SU-DHL-6 (cell line): Measurements from ENCODE around the gene INTS11.

Experiments used
- H2AFZ ChIP-seq: fragments of 200-600 bp; sonication (generic); 2 replicates; pipeline ENCODE4 v1.6.1; 2014; ENCODE audit warnings: low read depth, mild to moderate bottlenecking, moderate library complexity, mixed read lengths, antibody characterized with exemption, low read length; ENCODE audit not compliant: severe bottlenecking
- H3F3A ChIP-seq: fragments of 200-600 bp; shearing (Covaris generic); 2 replicates; pipeline ENCODE4 v1.6.0; 2016; ENCODE audit warnings: antibody characterized with exemption, mild to moderate bottlenecking; ENCODE audit not compliant: insufficient read depth
- H3K27ac ChIP-seq: fragments of 200-600 bp; sonication (generic); 2 replicates; pipeline ENCODE4 v1.5.1; 2016; ENCODE audit warnings: low read depth, mild to moderate bottlenecking, low read length, moderate library complexity, mixed read lengths
- H3K27me3 ChIP-seq: fragments of 200-600 bp; sonication (generic), shearing (Covaris generic); 2 replicates; pipeline ENCODE4 v1.6.0; 2014; ENCODE audit warnings: mild to moderate bottlenecking, low read length
- H3K36me3 ChIP-seq: fragments of 200-600 bp; sonication (generic); 2 replicates; pipeline ENCODE4 v1.6.1; 2014; ENCODE audit warnings: mild to moderate bottlenecking, low read length, mixed read lengths
- H3K4me2 ChIP-seq: fragments of 300-600, 200-600 bp; shearing (Covaris generic), sonication (generic); 2 replicates; pipeline ENCODE4 v1.6.0; 2014; ENCODE audit warnings: low read length, low read depth, mild to moderate bottlenecking; ENCODE audit not compliant: poor library complexity, severe bottlenecking
- H3K4me3 ChIP-seq: fragments of 200-600 bp; sonication (generic); 2 replicates; pipeline ENCODE4 v1.5.1; 2014; ENCODE audit warnings: antibody characterized with exemption, low read length, mild to moderate bottlenecking, mixed read lengths; ENCODE audit not compliant: insufficient read depth, poor library complexity, severe bottlenecking
- H3K79me2 ChIP-seq: fragments of 200-600 bp; sonication (generic); 2 replicates; pipeline ENCODE4 v1.6.1; 2014; ENCODE audit warnings: mild to moderate bottlenecking, low read length, moderate library complexity; ENCODE audit not compliant: insufficient read depth
- H3K9ac ChIP-seq: fragments of 200-600 bp; sonication (generic); 2 replicates; pipeline ENCODE4 v1.7.0; 2014; ENCODE audit warnings: mild to moderate bottlenecking, low read length
- H3K9me2 ChIP-seq: fragments of 200-600 bp; sonication (generic); replicated peaks from 2 replicates; pipeline ENCODE4 v1.6.1; 2014; ENCODE audit warnings: low read length; ENCODE audit not compliant: insufficient read depth
- H3K9me3 ChIP-seq: fragments of 200-600 bp; sonication (generic); 2 replicates; pipeline ENCODE4 v1.6.1; 2014; ENCODE audit warnings: low read length, mixed read lengths; ENCODE audit not compliant: insufficient read depth
- H4K20me1 ChIP-seq: fragments of 200-600 bp; sonication (generic); 2 replicates; pipeline ENCODE4 v1.6.1; 2014; ENCODE audit warnings: low read depth, mild to moderate bottlenecking, antibody characterized with exemption, low read length, moderate library complexity, mixed read lengths
- CTCF ChIP-seq: fragments of 200-600 bp; sonication (generic); IDR thresholded peaks from one replicate; pipeline ENCODE4 v1.5.1; 2017; ENCODE audit warnings: antibody characterized with exemption, mild to moderate bottlenecking, low read length, moderate library complexity; ENCODE audit not compliant: insufficient read depth, poor library complexity, severe bottlenecking
- EZH2phosphoT487 ChIP-seq: fragments of 200-600 bp; sonication (generic), shearing (Covaris generic); conservative IDR thresholded peaks from 2 replicates; pipeline ENCODE4 v1.6.1; 2018; ENCODE audit warnings: mild to moderate bottlenecking, antibody characterized with exemption, low read length, moderate library complexity, mixed read lengths

The INTS11 gene

GRCh38 chr1:1294250-1294890 lies 30.1 kb downstream of the INTS11 start:
- TF ChIP-seq EZH2phosphoT487: no peak
- no peak for TF ChIP-seq CTCF
- H3K27me3 ChIP-seq: no peaks in the 10 kb centered on the region
- no peak overlapping the region for H2AFZ ChIP-seq
- no peaks in the 10 kb centered on the region for H4K20me1 ChIP-seq
- no peaks in the 10 kb centered on the region for H3K9me2 ChIP-seq
- H3K9ac ChIP-seq: no peak overlapping the region
- H3F3A ChIP-seq: no peaks in the 10 kb centered on the region
- H3K27ac ChIP-seq: no peak overlapping the region
- H3K4me2 ChIP-seq: no peak overlapping the region
- no peak overlapping the region for H3K4me3 ChIP-seq
- H3K79me2 ChIP-seq: no peaks in the 10 kb centered on the region
- H3K36me3 ChIP-seq: no peaks in the 10 kb centered on the region
- H3K9me3 ChIP-seq: no peaks in the 10 kb centered on the region

- no peak overlapping the region for H3K27ac ChIP-seq
- no peaks in the 10 kb centered on the region for H3K9me2 ChIP-seq
- no peak overlapping the region for H3K9ac ChIP-seq
- H3K36me3 ChIP-seq: no peaks in the 10 kb centered on the region
- no peak for TF ChIP-seq CTCF
- TF ChIP-seq EZH2phosphoT487: no peak
- H3K27me3 ChIP-seq: no peaks in the 10 kb centered on the region
- no peak overlapping the region for H2AFZ ChIP-seq
- H3K9me3 ChIP-seq: no peaks in the 10 kb centered on the region
- H3K4me3 ChIP-seq: no peak overlapping the region
- no peaks in the 10 kb centered on the region for H3K79me2 ChIP-seq
- H4K20me1 ChIP-seq: no peaks in the 10 kb centered on the region
- no peak overlapping the region for H3K4me2 ChIP-seq
- H3F3A ChIP-seq: no peaks in the 10 kb centered on the region
These were observed 30.9 kb downstream of the INTS11 start for GRCh38 chr1:1293263-1294249.

GRCh38 chr1:1292851-1293250 lies 31.6 kb downstream of the INTS11 start:
- Histone ChIP-seq H3K36me3 (no peaks in the 10 kb centered on the region), H2AFZ (no peak overlapping the region), H3K9me2 (no peaks in the 10 kb centered on the region), H3F3A (no peaks in the 10 kb centered on the region), H3K4me3 (no peak overlapping the region), H3K27me3 (no peaks in the 10 kb centered on the region), H4K20me1 (no peaks in the 10 kb centered on the region), H3K79me2 (no peaks in the 10 kb centered on the region), H3K27ac (no peak overlapping the region), H3K4me2 (no peak overlapping the region), H3K9me3 (no peaks in the 10 kb centered on the region), H3K9ac (no peak overlapping the region)
- TF ChIP-seq CTCF (no peak), EZH2phosphoT487 (no peak)
